GM12878 (cell line): Measurements from ENCODE around the gene OXCT1. TPM values are rescaled to one million over a fixed set of nuclear protein-coding genes. Genes with fewer than 3 reads are reported as not detected.

Experiments
- ATAC-seq: fragments of 200-7000 bp; cut with Tn5 transposase; 3 replicates; pipeline ENCODE4 v1.9.1; 2020; ENCODE audit warnings: mild to moderate bottlenecking, moderate library complexity
- BruUV-seq: library from RNA; stranded (reverse); fragments of 400-500 nt; replicated peaks from 2 replicates; lab custom pipeline; 2021; lab: Mats Ljungman, UMichigan
- CTCF ChIA-PET: fragments of 300-600 bp; sonication (Branson Sonifier 250); formaldehyde crosslinking; extraction: SDS; loops from one replicate; lab custom pipeline; 2021; ENCODE audit warnings: inconsistent platforms; lab: Yijun Ruan, JAX
- POLR2A ChIA-PET: fragments of 350-600 bp; formaldehyde crosslinking; extraction: SDS; loops from one replicate; lab custom pipeline; 2021; ENCODE audit warnings: inconsistent platforms; lab: Charles Lee
- RAD21 ChIA-PET: fragments of 300-600 bp; sonication (Branson Sonifier 250); formaldehyde crosslinking; loops from one replicate; lab custom pipeline; 2023; ENCODE audit warnings: antibody characterized with exemption; ENCODE audit not compliant: unreplicated experiment; lab: Charles Lee
- SMC1A ChIA-PET: fragments of 300-600 bp; sonication (Branson Sonifier 250); formaldehyde crosslinking; loops from one replicate; lab custom pipeline; 2023; ENCODE audit not compliant: unreplicated experiment, uncharacterized antibody; lab: Charles Lee
- DNase-seq: peaks from one replicate; pipeline ENCODE4 v3.0.0-alpha.2; 2011; ENCODE audit warnings: low read depth, low spot score
- FAIRE-seq: peaks from 3 replicates; lab custom pipeline; 2011; peaks lifted over from hg19 to GRCh38; lab: Jason Lieb, UNC
- H2AFZ ChIP-seq: 2 replicates; pipeline ENCODE4 v1.6.0; 2011; ENCODE audit warnings: low read depth, low read length, control low read depth; ENCODE audit not compliant: control insufficient read depth
- H3K27ac ChIP-seq: 2 replicates; pipeline ENCODE4 v1.5.1; 2011; ENCODE audit warnings: control low read depth; ENCODE audit not compliant: control insufficient read depth, insufficient read depth
- H3K27me3 ChIP-seq, 2 experiments: replicated peaks in 1 of 2; 2 replicates each; pipeline versions ENCODE4 v1.6.0 to v1.6.1; 2011; ENCODE audit warnings: low read length in 1 of 2; ENCODE audit not compliant: control insufficient read depth in 2 of 2, insufficient read depth in 2 of 2
- H3K36me3 ChIP-seq, 2 experiments: 2 replicates each; pipeline ENCODE4 v1.5.1; 2011; ENCODE audit warnings: low read length in 1 of 2; ENCODE audit not compliant: control insufficient read depth in 2 of 2, insufficient read depth in 2 of 2
- H3K4me1 ChIP-seq: 2 replicates; pipeline ENCODE4 v1.6.1; 2011; ENCODE audit warnings: mild to moderate bottlenecking, low read length, moderate library complexity, mixed read lengths; ENCODE audit not compliant: control insufficient read depth, insufficient read depth
- H3K4me2 ChIP-seq: 2 replicates; pipeline ENCODE4 v1.6.0; 2011; ENCODE audit warnings: control low read depth; ENCODE audit not compliant: control insufficient read depth, insufficient read depth
- H3K4me3 ChIP-seq: fragments of 200-600 bp; sonication (generic); 2 replicates; pipeline ENCODE4 v1.5.1; 2016
- H3K79me2 ChIP-seq: 2 replicates; pipeline ENCODE4 v1.6.0; 2011; ENCODE audit warnings: low read length; ENCODE audit not compliant: control insufficient read depth, insufficient read depth
- H3K9ac ChIP-seq: 2 replicates; pipeline ENCODE4 v1.8.0; 2011; ENCODE audit warnings: low read length, control low read depth, mixed read lengths; ENCODE audit not compliant: control insufficient read depth, insufficient read depth
- H3K9me3 ChIP-seq: replicated peaks from 3 replicates; pipeline ENCODE4 v1.5.1; 2011; ENCODE audit warnings: mild to moderate bottlenecking, low read length; ENCODE audit not compliant: control insufficient read depth, insufficient read depth
- H4K20me1 ChIP-seq: 2 replicates; pipeline ENCODE4 v1.6.0; 2011; ENCODE audit not compliant: control insufficient read depth, insufficient read depth
- BCL3 ChIP-seq: IDR thresholded peaks from 2 replicates; pipeline ENCODE4 v1.6.1; 2011; ENCODE audit warnings: borderline replicate concordance, low read depth, mild to moderate bottlenecking, moderate library complexity, low read length; ENCODE audit not compliant: insufficient read depth, poor library complexity, severe bottlenecking
- CHD2 ChIP-seq: IDR thresholded peaks from 2 replicates; pipeline ENCODE4 v1.6.1; 2011; ENCODE audit warnings: low read depth, low read length, improper control_type of control experiment, borderline replicate concordance
- CREB1 ChIP-seq: IDR thresholded peaks from 2 replicates; pipeline ENCODE4 v1.6.1; 2012; ENCODE audit warnings: low read depth, mild to moderate bottlenecking, inconsistent platforms
- GATAD2B ChIP-seq: fragments of 450-650 bp; conservative IDR thresholded peaks from 2 replicates; pipeline ENCODE4 v1.6.1; 2017; ENCODE audit warnings: low read depth, mild to moderate bottlenecking, moderate library complexity
- IRF5 ChIP-seq: fragments of 450-650 bp; IDR thresholded peaks from 2 replicates; pipeline ENCODE4 v1.6.1; 2017; ENCODE audit warnings: borderline replicate concordance
- KLF5 ChIP-seq: fragments of 450-650 bp; IDR thresholded peaks from 2 replicates; pipeline ENCODE4 v1.6.1; 2014; ENCODE audit warnings: mild to moderate bottlenecking; ENCODE audit not compliant: partially characterized antibody
- MYB ChIP-seq: fragments of 150-350 bp; IDR thresholded peaks from 2 replicates; pipeline ENCODE4 v1.6.1; 2014; ENCODE audit warnings: mild to moderate bottlenecking, low read depth, low read length, borderline replicate concordance
- NFXL1 ChIP-seq: fragments of 450-650 bp; IDR thresholded peaks from 2 replicates; pipeline ENCODE4 v1.6.1; 2017; ENCODE audit warnings: antibody characterized with exemption, mild to moderate bottlenecking, borderline replicate concordance
- NR2F1 ChIP-seq: fragments of 450-650 bp; conservative IDR thresholded peaks from 2 replicates; pipeline ENCODE4 v1.6.1; 2017; ENCODE audit warnings: mild to moderate bottlenecking
- PAX8 ChIP-seq: fragments of 450-650 bp; IDR thresholded peaks from 2 replicates; pipeline ENCODE4 v1.6.1; 2017; ENCODE audit warnings: mild to moderate bottlenecking, moderate library complexity
- POLR2AphosphoS5 ChIP-seq: IDR thresholded peaks from 2 replicates; pipeline ENCODE4 v1.6.1; 2011; ENCODE audit warnings: mild to moderate bottlenecking, low read length, inconsistent platforms
- SRF ChIP-seq, 2 experiments: IDR thresholded peaks; 2 replicates each; pipeline ENCODE4 v1.6.1; 2011; ENCODE audit warnings: low read depth in 2 of 2, low read length in 2 of 2, mild to moderate bottlenecking in 1 of 2, moderate library complexity in 1 of 2
- ZNF217 ChIP-seq: fragments of 450-650 bp; IDR thresholded peaks from 2 replicates; pipeline ENCODE4 v1.6.1; 2017; ENCODE audit warnings: antibody characterized with exemption, mild to moderate bottlenecking
- ZNF592 ChIP-seq: fragments of 450-650 bp; IDR thresholded peaks from 2 replicates; pipeline ENCODE4 v1.6.1; 2017; ENCODE audit warnings: mild to moderate bottlenecking, moderate library complexity
- WGBS: methylation state at CpG from one replicate; pipeline ENCODE4 v1.1.6; 2016; ENCODE audit warnings: low lambda C conversion rate; ENCODE audit not compliant: insufficient replicate concordance, insufficient coverage; ENCODE audit errors: missing lambda C conversion rate; 5-methylcytosine and 5-hydroxymethylcytosine counted together
- in situ Hi-C: fragments of 300-500 bp; cut with MboI; formaldehyde crosslinking; loops from 9 replicates; pipeline ENCODE4 v1.14.3; 2018; ENCODE audit warnings: mixed read lengths
- intact Hi-C: fragments of 100-400 bp; cut with micrococcal nuclease; formaldehyde crosslinking; loops from one replicate; pipeline ENCODE4 v1.14.2; 2022; ENCODE audit not compliant: unreplicated experiment
- polyA plus RNA-seq, 11 experiments: library from polyadenylated mRNA; depleted of rRNA in 4 of 11; unstranded in 6 of 11; stranded (reverse) in 5 of 11; fragments of >200 nt; fragmentation: Nextera tagmentation in 4 of 11; fragmentation: Illumina TruSeq in 1 of 11; extraction: Ambion mirVana in 4 of 11; extraction: Trizol in 1 of 11; gene quantifications; 1 replicate in 1 of 11; 2 replicates in 10 of 11; pipeline versions ENCODE4 v1.2.1 to v1.2.3, GENCODE V29; 2011 to 2016; ENCODE audit warnings: inconsistent platforms in 2 of 11, missing spikeins in 2 of 11, low read depth in 1 of 11
- total RNA-seq, 4 experiments: library from RNA; depleted of rRNA in 3 of 4; stranded (reverse); fragments of >200 nt in 3 of 4; fragmentation: Illumina TruSeq in 1 of 4; extraction: Trizol in 1 of 4; gene quantifications; 2 replicates each; pipeline versions ENCODE4 v1.2.1 to v1.2.3, GENCODE V29; 2013 to 2021

Gene OXCT1
- total and polyA plus RNA-seq, 10 of the 15 experiments (the other 5 are each of a cell fraction or from before 2014, with no cell fraction given), result 46.9 to 103 (median 70.5) TPM

- Histone ChIP-seq H3K27ac (no peak overlapping the region), H3K27me3 (no peaks in the 10 kb centered on the region), H3K9ac (no peak overlapping the region), H3K4me1 (no peaks in the 10 kb centered on the region), H3K79me2 (no peaks in the 10 kb centered on the region), H2AFZ (no peak overlapping the region), H3K9me3 (no peaks in the 10 kb centered on the region; the same call in none of the 3 replicates), H3K4me3 (no peak overlapping the region), H3K4me2 (no peak overlapping the region), H4K20me1 (no peaks in the 10 kb centered on the region), H3K36me3 (peaks cover 3 to 38% of the 10 kb centered on the region in 2 experiments)
- ChIA-PET POLR2A (no interaction called here), CTCF (interaction anchor here (1.1 to 2.5 kb wide), 2 partner anchors 155 to 206 kb away, joined by 3 to 8 read pairs; no protein-coding TSS in a partner anchor), SMC1A (interaction anchor here (2.5 kb wide), 1 partner anchor 205 kb away, joined by 16 read pairs; no protein-coding TSS in a partner anchor), RAD21 (no interaction called here)
- ATAC-seq, result no peak
- BruUV-seq, result no TSS peak
- intact Hi-C loops (no loop called here), in situ Hi-C loops (loop anchor here (10.0 kb wide), 2 partner anchors 734 to 914 kb away; no protein-coding TSS in a partner anchor)
- no peak for FAIRE-seq
- DNase-seq, result no peak
- 58% methylated on average over 1 of the region's 1 CpG for WGBS
- TF ChIP-seq POLR2AphosphoS5 (no peak), PAX8 (no peak), NR2F1 (no peak), IRF5 (no peak), CREB1 (no peak), BCL3 (no peak), NFXL1 (no peak), CHD2 (no peak), ZNF217 (no peak), MYB (no peak), ZNF592 (no peak), GATAD2B (no peak), SRF (IDR thresholded peaks at IDR 0.05; ENCODE audit: low read depth in 2 of 2, low read length in 2 of 2) (no peak), KLF5 (no peak)
Measured at GRCh38 chr5:41851116-41851515, 19.1 kb downstream of the OXCT1 start.
